Measurements from ENCODE around the gene COPG2.

DNA sequence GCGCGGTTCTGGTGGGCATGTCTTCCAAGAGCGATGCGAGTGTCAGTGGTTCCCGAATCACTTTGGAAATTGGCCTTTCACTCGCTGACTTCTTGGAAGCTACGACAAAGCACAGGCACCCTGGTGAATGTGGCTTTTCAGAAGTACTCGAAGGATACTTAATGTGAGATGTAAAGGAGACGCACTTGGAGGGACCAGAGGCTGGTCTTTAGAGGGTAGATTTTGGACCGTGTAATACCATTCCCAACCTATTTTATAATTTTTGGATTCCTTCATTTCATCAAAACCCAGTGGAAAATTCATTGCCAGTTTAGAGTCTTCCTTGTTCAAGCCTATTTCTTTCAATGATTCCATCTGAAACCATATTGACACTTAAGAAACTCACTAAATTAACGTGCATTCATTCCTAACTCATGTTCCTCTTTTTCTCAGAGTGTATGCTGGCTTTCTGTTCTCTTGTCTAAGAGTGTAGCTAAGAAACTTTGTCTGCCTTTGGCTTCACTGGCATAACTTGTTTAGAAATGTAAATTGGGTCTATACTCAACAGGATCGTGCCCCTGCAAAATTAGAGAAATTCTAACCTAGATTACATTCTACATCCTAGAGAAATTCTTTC lies 645 bp upstream of the COPG2 start:
- no peak for TF ChIP-seq POLR2A (IDR thresholded peaks at IDR 0.05)
- TF ChIP-seq, protein P1, sequence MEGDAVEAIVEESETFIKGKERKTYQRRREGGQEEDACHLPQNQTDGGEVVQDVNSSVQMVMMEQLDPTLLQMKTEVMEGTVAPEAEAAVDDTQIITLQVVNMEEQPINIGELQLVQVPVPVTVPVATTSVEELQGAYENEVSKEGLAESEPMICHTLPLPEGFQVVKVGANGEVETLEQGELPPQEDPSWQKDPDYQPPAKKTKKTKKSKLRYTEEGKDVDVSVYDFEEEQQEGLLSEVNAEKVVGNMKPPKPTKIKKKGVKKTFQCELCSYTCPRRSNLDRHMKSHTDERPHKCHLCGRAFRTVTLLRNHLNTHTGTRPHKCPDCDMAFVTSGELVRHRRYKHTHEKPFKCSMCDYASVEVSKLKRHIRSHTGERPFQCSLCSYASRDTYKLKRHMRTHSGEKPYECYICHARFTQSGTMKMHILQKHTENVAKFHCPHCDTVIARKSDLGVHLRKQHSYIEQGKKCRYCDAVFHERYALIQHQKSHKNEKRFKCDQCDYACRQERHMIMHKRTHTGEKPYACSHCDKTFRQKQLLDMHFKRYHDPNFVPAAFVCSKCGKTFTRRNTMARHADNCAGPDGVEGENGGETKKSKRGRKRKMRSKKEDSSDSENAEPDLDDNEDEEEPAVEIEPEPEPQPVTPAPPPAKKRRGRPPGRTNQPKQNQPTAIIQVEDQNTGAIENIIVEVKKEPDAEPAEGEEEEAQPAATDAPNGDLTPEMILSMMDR (IDR thresholded peaks at IDR 0.05), result no peak

Measured in lower leg skin (tissue), 3 donors.